HepG2 (cell line): ENCODE data around the gene AFF1. TPM values are rescaled to one million over a fixed set of nuclear protein-coding genes. Genes with fewer than 3 reads are reported as not detected.
A peak's percentile ranks its signal among the peaks of the same experiment; 100 is the strongest.

Experiments used
- FIP1L1 ChIP-seq: fragments of 200-400 bp; formaldehyde crosslinking; IDR thresholded peaks from 2 replicates; pipeline ENCODE4 v1.6.1; 2018; ENCODE audit warnings: low read depth, mild to moderate bottlenecking, low read length, moderate library complexity, borderline replicate concordance; ENCODE audit not compliant: insufficient read depth
- FOXP4 ChIP-seq: sonication (generic); formaldehyde crosslinking; IDR thresholded peaks from 2 replicates; pipeline ENCODE4 v1.4.0; 2020; ENCODE audit warnings: missing genetic modification reagents
- GPN1 ChIP-seq: sonication (generic); formaldehyde crosslinking; IDR thresholded peaks from 2 replicates; pipeline ENCODE4 v1.5.1; 2020; ENCODE audit warnings: missing genetic modification reagents, borderline replicate concordance
- KLF12 ChIP-seq: sonication (generic); formaldehyde crosslinking; IDR thresholded peaks from 2 replicates; pipeline ENCODE4 v1.4.0; 2020; ENCODE audit warnings: missing genetic modification reagents, borderline replicate concordance
- MED8 ChIP-seq: sonication (generic); formaldehyde crosslinking; IDR thresholded peaks from 2 replicates; pipeline ENCODE4 v1.8.1; 2023; ENCODE audit warnings: mild to moderate bottlenecking, missing genetic modification reagents; ENCODE audit not compliant: insufficient replicate concordance
- RFXAP ChIP-seq: sonication (generic); formaldehyde crosslinking; IDR thresholded peaks from 2 replicates; pipeline ENCODE4 v1.4.0; 2020; ENCODE audit warnings: missing genetic modification reagents, borderline replicate concordance
- RXRA ChIP-seq: sonication (generic); formaldehyde crosslinking; IDR thresholded peaks from 2 replicates; pipeline ENCODE4 v1.5.1; 2020; ENCODE audit warnings: missing genetic modification reagents
- SETDB1 ChIP-seq: sonication (generic); formaldehyde crosslinking; IDR thresholded peaks from 2 replicates; pipeline ENCODE4 v1.5.1; 2020; ENCODE audit warnings: missing genetic modification reagents, mild to moderate bottlenecking, borderline replicate concordance
- SNRNP70 ChIP-seq: fragments of 200-400 bp; formaldehyde crosslinking; IDR thresholded peaks from 2 replicates; pipeline ENCODE4 v1.6.1; 2017; ENCODE audit warnings: mild to moderate bottlenecking, low read depth, low read length, moderate library complexity
- SOX5 ChIP-seq: IDR thresholded peaks from 2 replicates; pipeline ENCODE4 v1.6.1; 2016; ENCODE audit warnings: borderline replicate concordance
- TBX2 ChIP-seq: sonication (generic); formaldehyde crosslinking; IDR thresholded peaks from 2 replicates; pipeline ENCODE4 v1.5.0; 2020; ENCODE audit warnings: missing genetic modification reagents, mild to moderate bottlenecking, borderline replicate concordance
- ZNF274 ChIP-seq: sonication (generic); formaldehyde crosslinking; IDR thresholded peaks from 2 replicates; pipeline ENCODE4 v1.5.1; 2020; ENCODE audit warnings: mild to moderate bottlenecking, missing genetic modification reagents
- ZNF281 ChIP-seq: sonication (generic); formaldehyde crosslinking; IDR thresholded peaks from 2 replicates; pipeline ENCODE4 v1.4.0; 2020; ENCODE audit warnings: missing genetic modification reagents, borderline replicate concordance
- ZNF382 ChIP-seq: sonication (generic); formaldehyde crosslinking; IDR thresholded peaks from 2 replicates; pipeline ENCODE4 v1.5.0; 2020; ENCODE audit warnings: missing genetic modification reagents, mild to moderate bottlenecking, borderline replicate concordance
- ZNF484 ChIP-seq: sonication (generic); formaldehyde crosslinking; IDR thresholded peaks from 2 replicates; pipeline ENCODE4 v1.5.1; 2020; ENCODE audit warnings: mild to moderate bottlenecking, low read depth, missing genetic modification reagents, borderline replicate concordance
- ZNF567 ChIP-seq: sonication (generic); formaldehyde crosslinking; IDR thresholded peaks from 2 replicates; pipeline ENCODE4 v1.8.1; 2023; ENCODE audit warnings: mild to moderate bottlenecking, missing genetic modification reagents, borderline replicate concordance
- ZNF709 ChIP-seq: sonication (generic); formaldehyde crosslinking; IDR thresholded peaks from 2 replicates; pipeline ENCODE4 v1.5.0; 2020; ENCODE audit warnings: mild to moderate bottlenecking, missing genetic modification reagents
- polyA plus RNA-seq, 8 experiments: library from polyadenylated mRNA; depleted of rRNA in 3 of 8; stranded (reverse) in 7 of 8; unstranded in 1 of 8; fragments of >200 nt; fragmentation: Illumina TruSeq in 4 of 8; extraction: Trizol in 4 of 8; gene quantifications; 2 replicates each; pipeline versions ENCODE4 v1.2.1 to v1.2.3, GENCODE V29; 2011 to 2016; ENCODE audit warnings: low read depth in 4 of 8, missing spikeins in 1 of 8, mixed read lengths in 1 of 8; ENCODE audit not compliant: insufficient read depth in 1 of 8
- total RNA-seq, 5 experiments: library from RNA; depleted of rRNA; stranded (reverse); fragments of >200 nt; fragmentation: Illumina TruSeq; extraction: Trizol; gene quantifications; 2 replicates each; pipeline ENCODE4 v1.2.3, GENCODE V29; 2016; ENCODE audit warnings: low read depth in 1 of 5
- TF ChIP-seq, protein P1 (sequence below): sonication (generic); formaldehyde crosslinking; IDR thresholded peaks from 2 replicates; pipeline ENCODE4 v1.4.0; 2020; ENCODE audit warnings: missing genetic modification reagents

AFF1 gene
- total and polyA plus RNA-seq, 2 of the 13 experiments (the other 11 are each of a cell fraction or from before 2014, with no cell fraction given): 15.5 to 15.9 TPM

GRCh38 chr4:86935853-86936733 lies 1.3 kb downstream of the AFF1 start (continued):
- TF ChIP-seq ZNF484 (CRISPR knock-in tag): no peak
- no peak for TF ChIP-seq ZNF567 (CRISPR knock-in tag)
- 0 out of 2 replicates have a peak, but pooled peaks have one; percentile 33 for TF ChIP-seq KLF12 (CRISPR knock-in tag)
- no peak for TF ChIP-seq RFXAP (CRISPR knock-in tag)
- TF ChIP-seq FIP1L1: no peak
- TF ChIP-seq ZNF709 (CRISPR knock-in tag): 0 out of 2 replicates have a peak, but pooled peaks have one; percentile 62
- TF ChIP-seq SNRNP70: no peak
- TF ChIP-seq, protein P1, sequence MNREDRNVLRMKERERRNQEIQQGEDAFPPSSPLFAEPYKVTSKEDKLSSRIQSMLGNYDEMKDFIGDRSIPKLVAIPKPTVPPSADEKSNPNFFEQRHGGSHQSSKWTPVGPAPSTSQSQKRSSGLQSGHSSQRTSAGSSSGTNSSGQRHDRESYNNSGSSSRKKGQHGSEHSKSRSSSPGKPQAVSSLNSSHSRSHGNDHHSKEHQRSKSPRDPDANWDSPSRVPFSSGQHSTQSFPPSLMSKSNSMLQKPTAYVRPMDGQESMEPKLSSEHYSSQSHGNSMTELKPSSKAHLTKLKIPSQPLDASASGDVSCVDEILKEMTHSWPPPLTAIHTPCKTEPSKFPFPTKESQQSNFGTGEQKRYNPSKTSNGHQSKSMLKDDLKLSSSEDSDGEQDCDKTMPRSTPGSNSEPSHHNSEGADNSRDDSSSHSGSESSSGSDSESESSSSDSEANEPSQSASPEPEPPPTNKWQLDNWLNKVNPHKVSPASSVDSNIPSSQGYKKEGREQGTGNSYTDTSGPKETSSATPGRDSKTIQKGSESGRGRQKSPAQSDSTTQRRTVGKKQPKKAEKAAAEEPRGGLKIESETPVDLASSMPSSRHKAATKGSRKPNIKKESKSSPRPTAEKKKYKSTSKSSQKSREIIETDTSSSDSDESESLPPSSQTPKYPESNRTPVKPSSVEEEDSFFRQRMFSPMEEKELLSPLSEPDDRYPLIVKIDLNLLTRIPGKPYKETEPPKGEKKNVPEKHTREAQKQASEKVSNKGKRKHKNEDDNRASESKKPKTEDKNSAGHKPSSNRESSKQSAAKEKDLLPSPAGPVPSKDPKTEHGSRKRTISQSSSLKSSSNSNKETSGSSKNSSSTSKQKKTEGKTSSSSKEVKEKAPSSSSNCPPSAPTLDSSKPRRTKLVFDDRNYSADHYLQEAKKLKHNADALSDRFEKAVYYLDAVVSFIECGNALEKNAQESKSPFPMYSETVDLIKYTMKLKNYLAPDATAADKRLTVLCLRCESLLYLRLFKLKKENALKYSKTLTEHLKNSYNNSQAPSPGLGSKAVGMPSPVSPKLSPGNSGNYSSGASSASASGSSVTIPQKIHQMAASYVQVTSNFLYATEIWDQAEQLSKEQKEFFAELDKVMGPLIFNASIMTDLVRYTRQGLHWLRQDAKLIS (CRISPR knock-in tag): no peak
- TF ChIP-seq ZNF382 (CRISPR knock-in tag): no peak
- no peak for TF ChIP-seq GPN1 (CRISPR knock-in tag)
- TF ChIP-seq RXRA (CRISPR knock-in tag): peak; percentile 29; the same call in 1 of the 2 replicates
- peak; percentile 43; the same call in 1 of the 2 replicates for TF ChIP-seq FOXP4 (CRISPR knock-in tag)
- TF ChIP-seq SETDB1: no peak
- no peak for TF ChIP-seq MED8 (CRISPR knock-in tag)
- TF ChIP-seq SOX5 (CRISPR knock-in tag): peak; percentile 26; the same call in 1 of the 2 replicates
- peak; percentile 77 for TF ChIP-seq TBX2 (CRISPR knock-in tag)
- TF ChIP-seq ZNF274: no peak
- TF ChIP-seq ZNF281 (CRISPR knock-in tag): no peak
